Measurements from ENCODE around the gene CPEB4. TPM values are rescaled to one million over a fixed set of nuclear protein-coding genes. Genes with fewer than 3 reads are reported as not detected.

The CPEB4 gene
- total and polyA plus RNA-seq, 4 donors = 14.3 to 113 (median 32.1) TPM

DNA sequence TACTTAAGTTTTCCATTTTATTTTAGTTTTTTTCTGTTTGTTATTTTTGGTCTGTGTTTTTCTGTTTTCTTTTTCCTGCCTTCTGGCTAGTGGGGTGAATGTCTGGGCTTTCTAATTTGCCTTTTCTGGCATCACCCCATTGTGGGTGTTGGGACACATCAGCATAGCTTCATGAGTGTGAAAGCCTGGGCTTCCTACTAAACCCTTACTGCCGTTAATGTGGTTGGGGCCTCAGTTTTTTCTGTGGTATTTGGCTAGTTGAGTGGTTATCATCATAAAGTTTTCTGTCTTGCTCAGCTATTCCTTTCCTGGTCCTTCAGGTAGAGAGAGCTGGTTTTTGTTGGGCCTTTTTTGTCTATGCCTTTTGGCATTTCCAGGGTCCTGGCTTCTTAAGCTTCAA lies 122.2 kb downstream of the CPEB4 start (continued):
- TF ChIP-seq ZBTB33 (IDR thresholded peaks at IDR 0.05) (no peak), NR2F2 (IDR thresholded peaks at IDR 0.05) (no peak), HNF4G (IDR thresholded peaks at IDR 0.05) (no peak), TAF1 (conservative IDR thresholded peaks at IDR 0.05) (no peak), YY1 (IDR thresholded peaks at IDR 0.05) (no peak), FOXA1 (IDR thresholded peaks at IDR 0.05) (no peak)

DNA sequence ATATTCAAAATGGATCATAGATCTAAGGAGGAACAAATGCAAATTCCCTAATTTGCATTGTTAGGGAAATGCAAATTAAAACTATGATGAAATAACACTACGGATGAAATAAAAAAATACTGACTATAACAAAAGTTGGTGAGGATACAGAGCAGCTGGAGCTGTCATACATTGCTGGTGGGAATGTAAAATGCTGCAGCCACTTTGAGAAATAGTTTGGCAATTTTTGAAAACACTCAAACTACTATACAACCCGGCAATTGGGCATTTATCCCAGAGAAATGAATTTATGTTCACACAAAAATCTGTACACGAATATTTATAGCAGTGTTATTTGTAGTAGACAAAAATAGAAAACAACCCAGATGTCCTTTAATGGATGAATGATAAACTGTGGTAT lies 123.3 kb downstream of the CPEB4 start:
- 56% methylated on average over 3 of the region's 3 CpGs for WGBS
- no peaks in the 10 kb centered on the region for H3K4me1 ChIP-seq (ENCODE audit: control insufficient read depth in 4 of 4, insufficient read depth in 4 of 4, low read length in 3 of 4)
- H3K4me3 ChIP-seq (ENCODE audit: low read depth in 1 of 3, low read length in 3 of 3) = no peak overlapping the region
- TF ChIP-seq YY1 (IDR thresholded peaks at IDR 0.05) (no peak), NR2F2 (IDR thresholded peaks at IDR 0.05) (no peak), RXRA (IDR thresholded peaks at IDR 0.05) (no peak), HNF4A (conservative IDR thresholded peaks at IDR 0.05) (no peak), SP1 (IDR thresholded peaks at IDR 0.05) (no peak), TAF1 (conservative IDR thresholded peaks at IDR 0.05) (no peak), JUND (IDR thresholded peaks at IDR 0.05) (no peak), GABPA (IDR thresholded peaks at IDR 0.05 in 1 of 2, conservative IDR thresholded peaks at IDR 0.05 in 1 of 2) (no peak), FOXA1 (IDR thresholded peaks at IDR 0.05) (no peak), CTCF (IDR thresholded peaks at IDR 0.05; ENCODE audit: low read depth, low read length, missing input control) (no peak)
- TF ChIP-seq, protein P1, sequence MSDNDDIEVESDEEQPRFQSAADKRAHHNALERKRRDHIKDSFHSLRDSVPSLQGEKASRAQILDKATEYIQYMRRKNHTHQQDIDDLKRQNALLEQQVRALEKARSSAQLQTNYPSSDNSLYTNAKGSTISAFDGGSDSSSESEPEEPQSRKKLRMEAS (IDR thresholded peaks at IDR 0.05) = no peak
- DNase-seq (ENCODE audit: low spot score) = no peak
- no peaks in the 10 kb centered on the region for H3K36me3 ChIP-seq (ENCODE audit: control insufficient read depth in 4 of 4, insufficient read depth in 3 of 4, low read depth in 1 of 4, low read length in 3 of 4)
- H3K27me3 ChIP-seq (ENCODE audit: control insufficient read depth in 4 of 4, insufficient read depth in 4 of 4, low read length in 3 of 4) = no peaks in the 10 kb centered on the region
- no peak overlapping the region for H3K9ac ChIP-seq (ENCODE audit: low read depth in 1 of 2, low read length in 2 of 2)
- H3K27ac ChIP-seq (ENCODE audit: low read depth in 1 of 2, low read length in 2 of 2) = no peak overlapping the region
- no peaks in the 10 kb centered on the region for H3K9me3 ChIP-seq (ENCODE audit: control insufficient read depth in 4 of 4, low read length in 3 of 4)

Other genes starting within 250 kb of the CPEB4 start
- gene C5orf47, start 100.8 kb downstream of the CPEB4 start, total RNA-seq = under 1 TPM in 1 of 2 donors, not detected in 1; 0.08 TPM
- gene C5orf47, start 100.8 kb downstream of the CPEB4 start, polyA plus RNA-seq = not detected
- gene NSG2, start 157.4 kb downstream of the CPEB4 start, total RNA-seq = under 1 TPM in 1 of 2 donors, not detected in 1; 0.14 TPM
- not detected for gene NSG2, start 157.4 kb downstream of the CPEB4 start, polyA plus RNA-seq